ENCODE data around the gene DPP9.

DNA sequence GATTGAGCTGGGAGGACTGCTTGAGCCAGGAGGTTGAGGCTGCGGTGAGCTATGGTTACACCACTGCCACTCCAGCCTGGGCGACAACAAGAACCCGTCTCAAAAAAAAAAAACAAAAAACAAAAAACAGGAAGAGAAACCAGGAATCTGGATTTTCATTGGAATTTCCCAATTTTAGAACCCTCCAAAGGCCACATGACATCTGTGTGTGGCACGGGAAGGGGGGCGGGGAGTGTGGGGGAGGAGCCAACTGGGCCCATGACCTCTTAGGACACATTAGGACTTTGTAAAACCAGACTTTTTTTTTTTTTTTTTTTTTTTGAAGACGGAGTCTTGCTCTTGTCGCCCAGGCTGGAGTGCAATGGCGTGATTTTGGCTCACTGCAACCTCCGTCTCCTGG lies 32.3 kb downstream of the DPP9 start:
- TF ChIP-seq USF1 (IDR thresholded peaks at IDR 0.05) = no peak
- no peak for TF ChIP-seq CEBPB (IDR thresholded peaks at IDR 0.05)
- no peak for TF ChIP-seq REST (IDR thresholded peaks at IDR 0.05; ENCODE audit: low read depth)
- no peak for TF ChIP-seq FOXM1 (IDR thresholded peaks at IDR 0.05; ENCODE audit: borderline replicate concordance, low read depth)
- TF ChIP-seq MAX (IDR thresholded peaks at IDR 0.05) = no peak
- no peak for TF ChIP-seq TAF1 (IDR thresholded peaks at IDR 0.05; ENCODE audit: low read depth)
- no peak for TF ChIP-seq TCF12 (IDR thresholded peaks at IDR 0.05; ENCODE audit: low read depth)
- no peak for TF ChIP-seq TEAD4 (IDR thresholded peaks at IDR 0.05)
